MM.1S (cell line): ENCODE data around the gene FRMD4B.

Experiments used
- DNase-seq: peaks from one replicate; pipeline ENCODE4 v3.0.0-alpha.2; 2015
- H2AFZ ChIP-seq: fragments of 300-600 bp; sonication (generic); 2 replicates; pipeline ENCODE4 v1.6.0; 2016; ENCODE audit warnings: antibody characterized with exemption, low read length
- H3F3A ChIP-seq: fragments of 300-600 bp; sonication (generic); 2 replicates; pipeline ENCODE4 v1.6.1; 2016; ENCODE audit warnings: mild to moderate bottlenecking, antibody characterized with exemption, low read length, moderate library complexity, mixed read lengths; ENCODE audit not compliant: insufficient read depth
- H3K27ac ChIP-seq: fragments of 300-600 bp; sonication (generic); 2 replicates; pipeline ENCODE4 v1.5.1; 2016; ENCODE audit warnings: mild to moderate bottlenecking, low read length
- H3K27me3 ChIP-seq: fragments of 300-600 bp; sonication (generic); replicated peaks from 2 replicates; pipeline ENCODE4 v1.6.0; 2016; ENCODE audit warnings: low read length; ENCODE audit not compliant: insufficient read depth
- H3K36me3 ChIP-seq: fragments of 300-600 bp; sonication (generic); replicated peaks from 2 replicates; pipeline ENCODE4 v1.6.1; 2016; ENCODE audit warnings: mild to moderate bottlenecking, low read length, mixed read lengths; ENCODE audit not compliant: insufficient read depth
- H3K4me1 ChIP-seq: fragments of 300-600 bp; sonication (generic); 2 replicates; pipeline ENCODE4 v1.6.1; 2016; ENCODE audit warnings: low read length, mixed read lengths
- H3K4me2 ChIP-seq: fragments of 300-600 bp; sonication (generic); 2 replicates; pipeline ENCODE4 v1.6.0; 2016; ENCODE audit warnings: low read depth, low read length
- H3K4me3 ChIP-seq: fragments of 300-600 bp; sonication (generic); 2 replicates; pipeline ENCODE4 v1.5.1; 2016; ENCODE audit warnings: low read length, mixed read lengths
- H3K79me2 ChIP-seq: fragments of 300-600 bp; sonication (generic); 2 replicates; pipeline ENCODE4 v1.6.1; 2016; ENCODE audit warnings: mixed run types, low read length, mixed read lengths
- H3K9ac ChIP-seq: fragments of 300-600 bp; sonication (generic); 2 replicates; pipeline ENCODE4 v1.6.1; 2016; ENCODE audit warnings: low read length, mixed read lengths
- H3K9me2 ChIP-seq: fragments of 300-600 bp; sonication (generic); replicated peaks from 2 replicates; pipeline ENCODE4 v1.6.1; 2016; ENCODE audit warnings: mild to moderate bottlenecking, low read length, mixed read lengths; ENCODE audit not compliant: insufficient read depth
- H3K9me3 ChIP-seq: fragments of 300-600 bp; sonication (generic); replicated peaks from 2 replicates; pipeline ENCODE4 v1.6.1; 2016; ENCODE audit warnings: mild to moderate bottlenecking, low read length, mixed read lengths; ENCODE audit not compliant: insufficient read depth
- H4K20me1 ChIP-seq: fragments of 300-600 bp; sonication (generic); 2 replicates; pipeline ENCODE4 v1.6.1; 2016; ENCODE audit warnings: mild to moderate bottlenecking, low read length, moderate library complexity, mixed read lengths; ENCODE audit not compliant: insufficient read depth
- CTCF ChIP-seq: fragments of 300-600 bp; sonication (generic); IDR thresholded peaks from 2 replicates; pipeline ENCODE4 v1.5.1; 2016; ENCODE audit warnings: antibody characterized with exemption, low read length, mixed read lengths
- EZH2 ChIP-seq: fragments of 300-600 bp; sonication (generic); optimal IDR thresholded peaks from 2 replicates; pipeline ENCODE3; 2017; ENCODE audit warnings: low read depth, mild to moderate bottlenecking, antibody characterized with exemption, low read length, mixed read lengths
- EZH2phosphoT487 ChIP-seq: fragments of 300-600 bp; sonication (generic); IDR thresholded peaks from 2 replicates; pipeline ENCODE4 v1.6.1; 2018; ENCODE audit warnings: antibody characterized with exemption, low read length

Gene FRMD4B

GRCh38 chr3:69338911-69339310 lies 47.0 kb downstream of the FRMD4B start:
- no peaks in the 10 kb centered on the region for H3K79me2 ChIP-seq
- H4K20me1 ChIP-seq, result no peaks in the 10 kb centered on the region
- TF ChIP-seq EZH2 (no peak), CTCF (no peak), EZH2phosphoT487 (no peak)
- H3K27ac ChIP-seq, result no peak overlapping the region
- H3K27me3 ChIP-seq, result no peaks in the 10 kb centered on the region
- H3F3A ChIP-seq, result no peaks in the 10 kb centered on the region
- no peak overlapping the region for H3K4me2 ChIP-seq
- H3K9me2 ChIP-seq, result no peaks in the 10 kb centered on the region
- H2AFZ ChIP-seq, result no peak overlapping the region
- DNase-seq, result no peak
- H3K9me3 ChIP-seq, result no peaks in the 10 kb centered on the region
- no peaks in the 10 kb centered on the region for H3K36me3 ChIP-seq
- H3K4me1 ChIP-seq, result no peaks in the 10 kb centered on the region
- no peak overlapping the region for H3K9ac ChIP-seq
- H3K4me3 ChIP-seq, result no peak overlapping the region

- Histone ChIP-seq H3K79me2 (no peaks in the 10 kb centered on the region), H3K27ac (no peak overlapping the region), H3K4me2 (no peak overlapping the region)
These were observed 53.0 kb downstream of the FRMD4B start for GRCh38 chr3:69332934-69333333.

GRCh38 chr3:69330891-69331400 lies 54.9 kb downstream of the FRMD4B start:
- Histone ChIP-seq H3K36me3 (no peaks in the 10 kb centered on the region), H3K4me1 (peaks cover 23% of the 10 kb centered on the region), H3K4me2 (no peak overlapping the region), H3K9me2 (no peaks in the 10 kb centered on the region), H2AFZ (no peak overlapping the region), H3K9me3 (no peaks in the 10 kb centered on the region), H3K27ac (no peak overlapping the region), H3K4me3 (no peak overlapping the region), H4K20me1 (no peaks in the 10 kb centered on the region), H3K27me3 (no peaks in the 10 kb centered on the region), H3F3A (peaks cover 13% of the 10 kb centered on the region; the same call in 1 of the 2 replicates), H3K9ac (no peak overlapping the region), H3K79me2 (no peaks in the 10 kb centered on the region)
- DNase-seq, result no peak
- TF ChIP-seq EZH2, result no peak
- TF ChIP-seq CTCF, result no peak
- TF ChIP-seq EZH2phosphoT487, result no peak

More at GRCh38 chr3:69332934-69333333, 53.0 kb downstream of the FRMD4B start:
- Histone ChIP-seq H4K20me1 (no peaks in the 10 kb centered on the region), H3K4me3 (no peak overlapping the region), H2AFZ (no peak overlapping the region), H3K27me3 (no peaks in the 10 kb centered on the region), H3K4me1 (peaks cover 7% of the 10 kb centered on the region), H3F3A (no peaks in the 10 kb centered on the region), H3K36me3 (no peaks in the 10 kb centered on the region), H3K9ac (no peak overlapping the region), H3K9me2 (no peaks in the 10 kb centered on the region), H3K9me3 (no peaks in the 10 kb centered on the region)
- TF ChIP-seq EZH2 (no peak), EZH2phosphoT487 (no peak), CTCF (no peak)
- DNase-seq, result no peak
